Stimulated activated CD4-positive, alpha-beta T cell treated with anti-CD3 and anti-CD28 coated beads, Interleukin-4, amount 100 ng/mL, for 1 hour (primary cell): Measurements from ENCODE around the gene LDLRAD3.
A peak's percentile ranks its signal among the peaks of the same experiment; 100 is the strongest.

Experiments used
- DNase-seq: peaks from one replicate; pipeline ENCODE4 v3.0.0-alpha.2; 2020

Gene LDLRAD3

DNA sequence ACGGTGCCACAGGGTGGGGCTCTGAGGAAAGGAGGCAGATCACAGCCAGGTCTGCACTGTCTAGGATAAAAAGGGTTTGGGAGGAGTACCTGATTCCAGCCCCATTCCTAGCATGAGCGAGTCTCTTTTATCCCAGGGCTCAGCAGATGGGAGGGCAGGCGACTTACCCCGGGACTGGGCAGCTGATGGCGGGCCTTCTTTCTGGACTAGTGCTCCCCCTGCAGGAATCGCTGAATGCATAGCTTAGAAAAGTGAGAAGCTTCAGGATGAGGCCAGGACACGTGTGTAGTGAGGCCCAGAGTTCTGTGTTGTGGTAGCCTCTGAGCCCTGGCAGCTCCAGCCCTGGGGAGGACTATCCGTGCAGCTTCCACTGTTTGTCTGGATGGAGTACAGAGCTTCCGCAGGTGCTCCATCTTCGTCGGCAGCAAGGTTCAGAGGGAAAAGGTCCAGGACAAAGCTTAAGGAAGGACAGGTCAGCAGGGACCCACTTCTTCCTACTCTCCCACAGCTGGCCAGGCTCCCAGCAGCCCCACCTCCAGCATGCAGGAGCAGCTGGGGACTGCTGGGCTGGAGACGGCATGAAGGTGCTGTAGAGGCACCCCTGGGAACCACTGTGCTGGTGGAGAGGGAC, 315.0 kb downstream of the LDLRAD3 start:
- DNase-seq, result no peak

DNA sequence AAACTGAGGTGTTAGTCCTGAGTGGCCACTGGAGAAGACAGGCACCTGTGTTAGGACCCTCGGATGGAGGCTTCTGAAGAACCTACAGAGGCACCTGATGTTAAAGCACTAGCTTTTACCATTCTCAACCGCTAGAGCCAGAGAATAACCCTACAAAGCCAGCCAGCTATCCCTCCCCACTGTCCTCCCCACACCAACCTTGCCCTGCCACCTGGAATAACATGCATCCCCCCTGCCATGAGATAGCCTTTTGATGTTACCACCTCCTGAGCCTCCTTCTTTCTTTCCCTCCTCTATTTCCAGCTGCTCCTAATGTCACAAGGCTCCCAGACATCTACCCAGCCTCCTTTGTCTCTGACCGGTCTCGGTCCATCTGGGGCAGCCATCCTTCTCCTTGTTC, 317.2 kb downstream of the LDLRAD3 start:
- no peak for DNase-seq

DNA sequence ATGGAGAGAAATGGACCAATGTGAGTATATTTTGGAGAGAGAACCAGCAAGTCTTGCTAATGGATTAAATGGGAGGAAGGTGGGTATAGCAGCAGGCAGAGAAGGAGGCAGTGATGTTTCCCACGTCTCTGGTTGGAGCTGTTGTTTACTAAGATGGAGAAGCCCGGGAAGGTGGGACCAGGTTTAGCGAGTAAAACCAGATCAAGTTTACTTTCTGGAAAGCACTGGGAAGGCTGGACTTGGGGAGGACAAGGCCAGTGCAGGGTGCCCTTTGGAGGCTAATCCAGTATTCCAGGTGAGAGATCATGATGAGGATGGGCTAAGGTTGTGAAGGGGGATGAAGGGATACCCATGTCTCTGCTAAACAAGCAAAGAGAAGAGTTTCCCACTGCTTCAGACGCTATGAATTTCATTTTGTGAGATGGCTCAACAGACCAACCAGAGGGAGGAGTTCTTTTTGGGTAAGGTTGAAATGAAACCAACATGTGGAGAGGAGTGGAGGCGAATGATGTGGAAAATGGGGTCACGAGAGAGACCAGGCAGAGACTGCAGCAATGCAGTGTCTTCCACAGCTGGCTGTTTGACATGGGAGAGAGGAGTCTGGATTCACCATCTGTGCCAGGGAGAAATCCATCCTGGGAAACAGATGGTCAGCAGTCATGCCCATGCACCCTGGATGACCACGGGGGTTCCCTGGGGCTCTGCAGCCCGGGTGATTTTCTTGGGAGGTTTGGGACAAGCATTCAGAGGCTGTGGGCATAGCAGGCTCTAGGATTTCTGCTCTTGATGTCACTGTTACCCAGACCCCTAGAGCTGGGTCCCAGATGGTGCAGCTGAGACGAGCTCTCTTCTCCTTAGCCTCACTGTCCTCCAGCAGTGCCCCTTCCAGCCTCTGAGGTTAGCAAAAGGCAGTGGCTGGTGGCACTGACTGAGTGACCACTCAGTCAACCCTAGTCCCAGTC, 320.4 kb downstream of the LDLRAD3 start:
- no peak for DNase-seq

DNA sequence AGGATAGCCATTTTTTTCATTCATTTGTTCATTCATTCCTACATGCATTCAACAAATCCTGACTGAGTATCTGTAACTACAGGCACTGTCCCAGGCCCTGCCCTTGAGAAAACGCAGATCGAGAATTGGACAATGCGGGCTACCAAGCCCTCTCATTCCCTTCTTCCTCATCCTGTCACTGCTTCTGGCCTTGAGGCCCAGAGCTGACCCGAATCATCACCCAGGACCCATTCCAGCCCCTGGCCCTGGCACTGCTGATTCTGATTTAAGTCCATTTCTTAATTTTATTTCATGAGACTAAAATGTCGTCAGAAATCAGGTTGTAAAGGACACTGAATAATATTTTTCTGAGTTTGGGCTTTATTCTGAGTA, 321.1 kb downstream of the LDLRAD3 start:
- DNase-seq, result no peak

DNA sequence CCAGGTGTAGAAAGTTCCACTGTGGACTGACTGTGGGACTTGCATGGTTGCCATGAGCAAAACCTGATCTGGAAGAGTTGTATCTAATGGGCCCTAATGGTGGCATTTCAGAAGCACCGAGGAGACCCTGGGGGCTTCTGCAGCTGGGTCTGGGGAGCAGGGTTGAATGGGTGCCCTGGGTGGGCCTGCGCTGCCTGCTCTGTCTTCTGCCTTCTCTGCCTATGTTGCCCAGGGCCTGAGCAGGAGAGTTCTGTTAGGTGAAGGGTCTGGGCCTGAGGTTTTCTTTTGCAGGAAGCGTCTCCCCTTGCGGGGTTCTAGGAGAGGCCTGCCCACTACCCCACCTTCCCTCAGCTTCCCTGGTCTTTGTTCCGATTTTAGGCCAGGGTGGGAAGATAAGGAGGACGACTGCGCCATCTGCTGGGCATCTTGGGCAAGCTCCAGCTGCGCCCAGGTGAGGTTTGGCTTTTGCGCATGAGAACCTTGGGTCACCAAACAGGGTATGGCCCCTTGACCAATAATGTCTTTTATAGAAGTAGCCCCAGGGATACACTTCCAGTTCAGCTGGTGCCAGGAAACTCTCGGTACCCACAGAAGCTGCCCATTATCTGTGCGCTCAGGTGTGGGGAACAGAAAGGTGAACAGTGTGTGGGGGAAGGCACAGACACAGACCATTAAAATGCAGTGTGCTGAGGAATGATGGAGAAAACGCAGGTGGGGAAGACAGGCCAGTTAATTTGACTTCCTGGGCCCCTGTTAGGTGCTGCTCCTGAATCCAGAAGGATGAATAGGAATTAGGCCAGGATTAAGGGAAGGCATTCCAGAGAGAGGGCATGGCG, 322.1 kb downstream of the LDLRAD3 start:
- DNase-seq, result peak; percentile 63

DNA sequence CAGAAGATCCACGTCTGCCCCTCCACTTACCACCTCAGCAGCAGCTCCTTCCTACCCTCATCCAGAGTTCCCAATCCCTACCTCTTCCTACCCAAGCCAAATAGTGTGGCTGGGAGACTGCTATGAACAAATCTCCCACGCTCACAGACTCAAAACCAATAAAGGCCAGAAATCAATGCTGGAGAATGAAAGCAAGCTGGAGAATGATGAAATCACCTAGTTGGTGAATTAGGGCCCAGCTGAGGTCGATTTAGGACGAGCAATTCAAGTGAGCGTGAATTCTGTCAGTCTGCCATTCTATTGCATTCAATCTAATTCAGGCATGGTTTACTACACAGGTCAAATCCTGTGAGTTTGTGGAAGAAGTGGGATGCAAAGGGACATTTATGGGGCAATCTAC, 322.9 kb downstream of the LDLRAD3 start:
- no peak for DNase-seq

DNA sequence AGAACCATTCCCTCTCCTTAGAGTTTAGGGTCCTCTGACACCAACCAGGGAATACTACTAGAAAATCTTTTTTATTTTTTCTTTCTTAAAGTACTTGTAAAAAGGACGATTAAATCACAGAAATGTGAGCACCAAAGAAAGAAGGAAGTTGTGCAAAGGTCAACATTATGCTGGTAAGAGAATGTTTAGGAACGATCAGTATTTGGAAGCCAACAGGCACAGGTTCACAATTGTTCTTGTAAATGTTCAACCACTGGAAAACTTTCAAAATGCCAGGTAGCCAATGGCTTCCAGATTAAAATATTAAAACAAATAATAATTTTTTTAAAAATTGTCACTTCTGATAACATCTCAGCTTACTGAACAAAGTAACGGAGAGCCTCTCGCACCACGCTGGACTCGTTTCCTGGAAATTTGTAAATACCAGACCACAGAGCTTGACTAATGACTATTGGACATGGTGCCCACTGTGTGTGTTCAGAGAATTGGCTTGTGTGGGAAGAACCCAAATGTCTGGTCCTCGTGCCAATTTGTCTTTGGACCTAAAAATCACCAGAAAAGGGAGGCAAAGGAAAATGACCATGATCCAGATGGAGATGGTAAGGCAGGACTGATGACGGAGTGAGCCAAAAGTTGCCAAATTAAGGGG, 324.6 kb downstream of the LDLRAD3 start:
- no peak for DNase-seq

DNA sequence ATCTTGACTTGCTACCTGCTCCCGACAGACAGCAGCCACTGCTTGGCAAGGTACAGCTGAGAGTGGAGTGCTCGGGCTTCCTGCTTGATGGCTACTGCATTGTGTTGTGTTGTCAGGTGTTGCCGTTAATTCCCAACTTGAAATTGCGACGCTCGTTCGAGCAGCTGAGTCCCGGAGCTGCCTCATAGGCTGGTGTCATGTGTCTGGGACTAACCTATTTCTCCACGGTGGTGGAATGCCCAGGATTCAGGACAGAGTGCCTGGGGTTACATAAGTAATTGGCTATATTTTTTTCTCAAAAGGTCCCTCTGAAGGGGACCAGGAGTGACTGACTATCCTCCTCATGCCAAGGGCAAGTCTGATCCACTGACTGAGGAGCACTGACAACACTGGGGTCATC, 326.8 kb downstream of the LDLRAD3 start:
- no peak for DNase-seq

DNA sequence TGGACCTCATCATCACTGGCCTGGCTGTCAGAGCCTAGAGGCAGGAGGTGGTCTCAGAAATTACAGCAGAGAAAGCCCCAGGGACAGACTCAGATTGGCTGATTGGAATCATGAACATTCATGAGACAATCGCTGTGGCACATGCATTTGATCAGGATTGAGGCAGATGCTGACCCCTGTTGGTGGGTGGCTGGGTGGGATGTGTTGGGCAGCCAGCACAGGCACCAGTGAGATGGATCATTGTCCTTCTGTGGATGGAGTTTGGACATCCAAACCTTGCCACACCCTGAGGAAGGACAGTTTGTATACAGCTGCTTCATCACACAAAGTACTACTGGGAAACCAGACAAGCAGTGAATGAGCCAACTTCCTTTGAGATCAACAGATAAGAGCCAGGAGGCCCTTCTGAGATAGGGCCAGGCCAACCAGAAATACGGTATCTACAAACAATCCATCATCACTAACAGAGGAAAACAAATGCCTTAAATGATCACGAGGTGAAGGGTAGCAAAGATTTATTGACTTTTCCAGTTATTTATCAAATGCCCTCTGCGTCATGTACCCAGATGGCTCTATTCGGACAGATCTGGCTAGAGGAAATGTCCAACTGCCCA, 328.0 kb downstream of the LDLRAD3 start:
- DNase-seq, result no peak

DNA sequence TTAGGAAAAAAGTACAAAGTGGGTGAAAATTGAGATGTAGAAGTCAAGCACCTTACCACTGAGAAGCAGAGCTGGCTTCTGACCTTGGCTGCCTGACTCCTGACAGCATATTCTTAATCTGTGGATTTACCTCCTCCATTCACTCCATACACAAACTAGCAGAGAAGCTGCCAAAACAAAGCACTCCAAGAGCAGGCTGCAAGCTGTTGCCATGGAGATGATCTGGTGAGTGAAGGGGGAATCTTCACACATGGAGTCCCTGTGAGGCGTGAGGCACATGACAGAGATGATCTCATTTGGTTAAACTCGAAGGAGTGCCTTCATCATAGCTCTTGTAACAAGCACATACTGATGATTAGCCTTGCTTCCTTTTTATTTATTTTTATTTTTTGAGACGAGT, 329.2 kb downstream of the LDLRAD3 start:
- DNase-seq, result no peak

DNA sequence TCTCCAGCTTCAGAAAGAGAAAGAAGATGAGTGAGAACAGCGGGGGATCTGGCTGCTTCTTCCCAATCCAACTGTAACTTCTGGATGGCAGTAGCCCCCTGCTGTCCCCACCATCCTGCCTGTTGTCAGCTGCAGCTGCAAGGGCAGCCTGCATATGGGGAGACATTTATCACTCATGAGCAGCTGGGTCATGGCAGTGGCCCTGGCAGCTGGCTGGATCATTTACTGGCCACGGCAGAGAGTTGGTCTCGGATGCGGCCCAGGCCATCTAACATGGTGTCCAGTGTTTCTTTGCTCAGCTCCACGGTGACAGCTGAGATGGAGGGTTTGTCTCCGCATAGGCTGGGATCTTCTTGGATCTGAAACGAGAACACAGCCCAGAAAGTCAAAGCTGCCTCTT, 330.6 kb downstream of the LDLRAD3 start:
- no peak for DNase-seq

DNA sequence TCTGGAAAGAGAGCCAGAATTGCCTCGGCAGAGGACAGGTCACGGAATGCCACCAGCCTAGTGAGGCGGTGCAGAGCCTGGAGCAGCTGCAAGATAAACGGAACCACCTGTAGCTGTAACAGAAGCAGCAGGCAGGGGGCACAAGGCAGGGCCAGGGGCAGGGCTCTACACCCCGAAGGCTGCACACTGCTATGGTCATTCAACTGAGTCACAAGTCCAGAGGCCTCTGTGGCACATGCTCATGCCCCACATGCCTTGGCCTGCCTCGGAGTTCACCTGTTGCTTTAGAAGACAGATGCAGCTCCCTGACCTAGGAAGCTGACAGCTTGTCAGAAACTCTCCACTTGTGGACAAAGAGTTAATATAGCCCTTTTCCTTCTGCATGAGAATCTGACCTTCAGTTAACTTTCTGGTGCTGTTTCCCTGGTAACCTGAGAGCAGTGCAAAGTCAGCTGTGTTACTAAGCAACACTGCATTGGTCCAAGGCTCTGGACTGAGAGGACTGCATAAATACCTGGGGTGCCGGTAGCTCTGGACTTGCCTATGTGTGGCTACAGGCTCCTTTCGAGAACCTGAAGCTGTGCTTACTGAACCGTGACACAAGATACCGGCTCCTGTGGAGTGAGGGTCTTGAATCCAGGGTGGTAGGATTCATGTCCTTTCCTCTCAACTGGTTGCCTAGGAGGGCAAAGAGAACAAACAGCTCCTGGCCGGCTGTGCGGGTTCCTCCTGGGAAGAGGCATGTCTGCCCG, 334.8 kb downstream of the LDLRAD3 start:
- DNase-seq, result no peak

DNA sequence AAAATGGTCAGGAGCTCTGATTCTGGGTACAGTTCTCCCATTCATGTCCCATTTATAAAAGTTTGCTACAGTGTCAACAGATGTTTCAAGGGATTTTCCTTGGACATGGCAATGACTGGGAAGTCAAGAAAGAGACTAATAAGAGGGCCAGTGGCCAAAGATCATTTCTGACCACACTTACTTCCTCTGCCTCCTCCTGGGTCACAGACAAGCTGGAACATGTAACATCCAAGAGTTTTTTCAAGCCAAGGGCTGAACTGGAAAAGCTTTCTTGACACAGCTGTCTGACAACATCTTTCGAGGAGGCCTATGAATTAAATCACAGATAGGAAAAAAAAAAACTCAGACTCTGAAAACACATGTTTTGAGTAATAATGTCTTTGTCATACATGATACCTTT, 336.7 kb downstream of the LDLRAD3 start:
- no peak for DNase-seq
